Measurements from ENCODE around the gene DNAJC6.

Gene DNAJC6

DNA sequence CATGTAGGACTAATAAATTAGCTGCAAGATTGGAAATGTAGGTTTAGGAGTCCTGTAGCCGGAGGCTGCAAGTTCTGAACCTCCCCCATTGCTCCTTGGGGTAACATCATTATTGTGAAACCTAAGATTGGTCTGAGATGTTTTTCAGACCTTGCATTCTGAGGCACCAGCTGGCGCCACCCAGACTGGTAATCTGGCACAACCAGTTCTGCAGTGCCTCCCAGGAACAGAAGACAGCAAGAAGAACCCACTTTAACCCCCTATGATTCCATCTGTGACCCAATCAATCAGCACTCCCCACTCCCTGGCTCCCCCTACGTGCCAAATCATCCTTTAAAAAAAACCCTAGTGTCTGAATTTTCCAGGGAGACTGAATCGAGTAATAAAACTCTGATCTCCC, 11.6 kb upstream of the DNAJC6 start:
- DNase-seq: no peak

GRCh38 chr1:65299328-65299727, 10.0 kb upstream of the DNAJC6 start:
- DNase-seq: no peak

GRCh38 chr1:65308781-65309303, 501 bp upstream of the DNAJC6 start:
- no peak for DNase-seq

GRCh38 chr1:65310078-65310587, 790 bp downstream of the DNAJC6 start:
- no peak for DNase-seq

DNA sequence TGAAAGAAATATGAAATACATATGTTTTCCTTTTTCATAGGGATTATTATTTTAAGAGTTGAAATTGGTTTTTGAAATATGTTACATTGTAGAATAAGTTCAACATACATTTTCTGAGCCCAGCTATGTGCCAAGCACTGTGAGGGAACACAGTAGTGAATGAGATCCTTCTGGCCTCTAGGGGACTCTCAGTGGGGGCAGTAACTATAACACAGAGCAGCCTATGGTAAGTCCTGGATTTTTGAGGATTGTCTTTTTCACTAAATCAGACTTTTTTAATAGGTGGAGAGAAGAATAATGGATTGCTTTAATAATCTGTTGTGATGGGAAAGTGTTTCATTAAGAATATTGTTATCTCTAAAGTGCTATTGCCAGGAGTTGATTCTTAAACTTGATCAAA, 2.4 kb downstream of the DNAJC6 start:
- DNase-seq: no peak

DNA sequence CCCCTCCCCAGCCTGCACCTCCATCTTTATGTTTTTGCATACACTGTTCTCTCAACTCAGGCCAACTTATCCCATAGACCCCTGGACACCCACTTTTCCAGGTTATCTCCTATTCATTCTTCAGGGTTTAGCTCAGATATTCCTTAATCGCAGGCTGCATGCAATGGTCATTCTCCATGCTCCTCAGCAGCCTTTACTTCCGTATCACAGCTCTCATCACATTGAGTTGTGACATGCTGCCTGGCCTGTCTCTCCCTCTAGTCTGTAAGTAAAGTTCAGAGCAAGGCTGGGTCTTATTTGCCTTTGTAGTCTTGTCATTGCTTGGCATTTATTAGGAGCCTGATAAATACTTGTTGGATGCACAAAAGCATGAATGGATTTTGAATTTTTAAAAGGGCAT, 6.9 kb downstream of the DNAJC6 start:
- DNase-seq: no peak

- no peak for DNase-seq
Observed at GRCh38 chr1:65317866-65318653, 8.7 kb downstream of the DNAJC6 start.

GRCh38 chr1:65319141-65319540, 9.8 kb downstream of the DNAJC6 start:
- DNase-seq: no peak

GRCh38 chr1:65319754-65320153, 10.4 kb downstream of the DNAJC6 start:
- DNase-seq: no peak

- no peak for DNase-seq
Observed at GRCh38 chr1:65321879-65322278, 12.5 kb downstream of the DNAJC6 start.

- no peak for DNase-seq
Observed at GRCh38 chr1:65323246-65323645, 13.9 kb downstream of the DNAJC6 start.

DNA sequence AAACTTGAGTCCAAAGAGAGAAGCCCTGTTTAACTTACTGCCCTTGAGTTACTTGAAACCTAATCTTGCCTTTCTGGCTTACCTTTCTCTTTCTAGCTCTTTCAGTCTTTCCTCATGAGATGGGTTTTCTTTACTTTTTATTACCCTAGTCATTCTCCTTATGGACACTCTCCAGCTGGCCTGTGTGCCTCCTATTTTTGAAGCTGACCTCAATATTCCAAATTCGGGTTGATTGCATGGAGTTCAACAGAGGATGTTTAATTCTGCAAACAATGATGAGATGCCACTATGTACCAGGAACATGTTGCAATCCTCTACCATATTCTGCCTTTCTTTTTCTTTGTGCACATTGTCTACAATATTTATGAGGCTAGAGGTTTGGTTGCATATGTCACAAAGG, 20.7 kb downstream of the DNAJC6 start:
- no peak for DNase-seq

DNA sequence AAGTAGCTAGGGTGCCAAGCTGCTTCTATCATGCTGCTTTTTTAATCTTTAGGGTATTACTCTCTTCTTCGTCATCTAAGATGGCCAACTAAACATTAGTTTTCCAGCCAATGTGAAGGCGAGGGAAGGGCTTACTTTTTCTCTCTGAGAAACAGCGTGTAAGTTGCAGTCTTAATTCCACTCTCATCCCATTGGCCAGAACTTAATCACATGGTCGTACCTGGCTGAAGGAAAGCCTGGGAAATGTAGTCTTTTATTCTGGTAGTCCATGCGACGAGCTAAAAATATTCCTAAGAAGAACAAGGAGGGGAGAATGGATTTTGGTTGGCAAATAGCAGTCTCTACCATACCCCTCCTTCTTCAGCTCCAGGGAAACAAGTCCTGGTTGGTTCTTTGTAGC, 21.5 kb downstream of the DNAJC6 start:
- DNase-seq: no peak

- DNase-seq: no peak
Observed at GRCh38 chr1:65332821-65333220, 23.5 kb downstream of the DNAJC6 start.

GRCh38 chr1:65334081-65334480, 24.7 kb downstream of the DNAJC6 start:
- DNase-seq: no peak

GRCh38 chr1:65339866-65340468, 30.6 kb downstream of the DNAJC6 start:
- DNase-seq: peak; percentile 33

DNA sequence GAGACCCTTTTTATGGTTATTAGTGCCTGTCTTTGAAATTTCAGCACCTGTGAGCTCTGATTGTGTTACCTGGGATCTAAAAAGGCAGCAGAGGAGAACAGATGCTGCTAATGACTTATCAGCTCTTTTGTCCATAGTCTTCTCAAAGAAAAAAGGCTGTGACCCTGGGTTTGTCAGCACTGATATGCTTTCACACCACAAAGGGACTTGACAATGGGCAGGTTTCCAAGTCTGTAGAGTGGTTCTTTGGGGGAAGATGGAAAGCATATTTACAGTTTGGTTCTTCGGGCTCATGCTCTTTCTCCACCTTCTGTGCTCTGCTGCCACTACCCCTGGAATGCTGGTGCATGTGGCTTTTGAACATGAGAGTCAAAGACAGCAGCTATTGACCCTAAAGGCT, 32.0 kb downstream of the DNAJC6 start:
- DNase-seq: no peak

- peak; percentile 85 for DNase-seq
Observed at GRCh38 chr1:65343286-65343685, 33.9 kb downstream of the DNAJC6 start.

DNA sequence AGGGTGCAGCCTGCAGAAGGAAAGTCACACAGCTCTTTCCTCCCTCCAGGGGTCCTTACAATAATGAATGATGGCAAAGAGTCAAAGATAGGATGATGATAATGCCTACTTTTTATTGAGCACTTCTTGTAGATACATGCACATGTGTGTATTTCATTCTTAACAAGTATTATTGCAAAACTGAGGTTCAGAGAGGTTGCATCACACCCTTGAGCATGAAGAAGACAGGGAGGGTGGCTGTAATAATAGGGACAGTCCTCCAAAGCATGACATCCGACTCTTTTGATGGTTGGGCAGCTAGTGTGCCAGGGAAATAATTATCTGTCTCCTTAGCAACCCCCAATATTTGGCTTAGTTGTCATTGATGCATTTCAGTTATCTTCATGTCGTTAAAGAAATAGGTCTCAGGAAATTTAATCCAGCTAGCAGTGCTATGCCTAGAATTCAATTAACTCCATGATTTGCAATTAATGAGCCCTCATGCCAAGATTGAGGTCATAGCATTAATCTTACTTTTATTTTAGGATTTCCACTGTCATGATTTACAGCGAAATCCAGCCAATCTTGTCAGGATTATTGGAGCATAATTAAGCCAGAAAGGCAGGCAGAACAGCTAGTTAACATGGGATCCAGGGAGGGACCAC, 35.0 kb downstream of the DNAJC6 start:
- DNase-seq: no peak

- DNase-seq: no peak
Observed at GRCh38 chr1:65346190-65346589, 36.8 kb downstream of the DNAJC6 start.

- DNase-seq: no peak
Observed at GRCh38 chr1:65355031-65355712, 45.8 kb downstream of the DNAJC6 start.

GRCh38 chr1:65357291-65357960, 48.1 kb downstream of the DNAJC6 start:
- DNase-seq: no peak

- DNase-seq: no peak
Observed at GRCh38 chr1:65359888-65360287, 50.5 kb downstream of the DNAJC6 start.
